ENCODE measurements around the gene RPTOR.

RPTOR gene

GRCh38 chr17:80831491-80831890 is 286.9 kb downstream of the RPTOR start:
- no peak for ATAC-seq
- TF ChIP-seq TOX (CRISPR knock-in tag; IDR thresholded peaks at IDR 0.05; ENCODE audit: borderline replicate concordance) (no peak), BACH2 (CRISPR knock-in tag; IDR thresholded peaks at IDR 0.05; ENCODE audit: borderline replicate concordance) (no peak), ZFP30 (CRISPR knock-in tag; IDR thresholded peaks at IDR 0.05) (no peak), ARNTL (CRISPR knock-in tag; IDR thresholded peaks at IDR 0.05; ENCODE audit: borderline replicate concordance, low read depth) (no peak), ZNF8 (CRISPR knock-in tag; IDR thresholded peaks at IDR 0.05) (no peak), RARB (CRISPR knock-in tag; IDR thresholded peaks at IDR 0.05) (no peak)

DNA sequence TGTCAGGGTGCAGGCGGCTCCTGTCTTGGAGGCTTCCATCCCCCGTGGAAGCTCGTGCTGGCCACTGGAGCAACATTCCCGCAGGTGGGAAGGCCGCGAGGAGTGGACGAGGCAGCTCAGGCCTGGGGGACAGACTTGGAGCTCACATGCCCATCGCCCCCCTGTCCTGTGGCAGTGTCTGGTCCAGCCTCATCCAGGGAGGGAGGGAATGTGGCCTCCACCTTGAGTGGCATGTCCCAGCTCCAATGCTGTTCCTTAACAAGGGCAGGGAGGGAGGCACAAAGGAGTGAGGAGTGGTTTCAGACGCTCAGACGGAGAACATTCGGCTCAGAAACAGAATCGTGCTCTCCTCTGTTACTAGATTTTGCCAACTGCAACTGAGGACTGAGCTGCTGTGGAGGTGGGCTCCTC is 287.6 kb downstream of the RPTOR start:
- TF ChIP-seq TSHZ2 (CRISPR knock-in tag; IDR thresholded peaks at IDR 0.05), result no peak
- TF ChIP-seq BACH2 (CRISPR knock-in tag; IDR thresholded peaks at IDR 0.05; ENCODE audit: borderline replicate concordance), result 0 out of 2 replicates have a peak, but pooled peaks have one; percentile 25
- ATAC-seq, result peak; percentile 74

GRCh38 chr17:80832888-80833583 is 288.4 kb downstream of the RPTOR start:
- ATAC-seq, result peak; percentile 97
- 0 out of 2 replicates have a peak, but pooled peaks have one; percentile 6 for TF ChIP-seq ISL1 (CRISPR knock-in tag; IDR thresholded peaks at IDR 0.05)
- TF ChIP-seq TCF4 (CRISPR knock-in tag; IDR thresholded peaks at IDR 0.05; ENCODE audit: borderline replicate concordance), result 0 out of 2 replicates have a peak, but pooled peaks have one; percentile 44
- no peak for TF ChIP-seq ESRRG (CRISPR knock-in tag; IDR thresholded peaks at IDR 0.05)
- TF ChIP-seq, protein P1, sequence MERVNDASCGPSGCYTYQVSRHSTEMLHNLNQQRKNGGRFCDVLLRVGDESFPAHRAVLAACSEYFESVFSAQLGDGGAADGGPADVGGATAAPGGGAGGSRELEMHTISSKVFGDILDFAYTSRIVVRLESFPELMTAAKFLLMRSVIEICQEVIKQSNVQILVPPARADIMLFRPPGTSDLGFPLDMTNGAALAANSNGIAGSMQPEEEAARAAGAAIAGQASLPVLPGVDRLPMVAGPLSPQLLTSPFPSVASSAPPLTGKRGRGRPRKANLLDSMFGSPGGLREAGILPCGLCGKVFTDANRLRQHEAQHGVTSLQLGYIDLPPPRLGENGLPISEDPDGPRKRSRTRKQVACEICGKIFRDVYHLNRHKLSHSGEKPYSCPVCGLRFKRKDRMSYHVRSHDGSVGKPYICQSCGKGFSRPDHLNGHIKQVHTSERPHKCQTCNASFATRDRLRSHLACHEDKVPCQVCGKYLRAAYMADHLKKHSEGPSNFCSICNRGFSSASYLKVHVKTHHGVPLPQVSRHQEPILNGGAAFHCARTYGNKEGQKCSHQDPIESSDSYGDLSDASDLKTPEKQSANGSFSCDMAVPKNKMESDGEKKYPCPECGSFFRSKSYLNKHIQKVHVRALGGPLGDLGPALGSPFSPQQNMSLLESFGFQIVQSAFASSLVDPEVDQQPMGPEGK (CRISPR knock-in tag; IDR thresholded peaks at IDR 0.05; ENCODE audit: borderline replicate concordance), result peak; percentile 72; the same call in 1 of the 2 replicates
- peak; percentile 80; the same call in 1 of the 2 replicates for TF ChIP-seq BACH2 (CRISPR knock-in tag; IDR thresholded peaks at IDR 0.05; ENCODE audit: borderline replicate concordance)

DNA sequence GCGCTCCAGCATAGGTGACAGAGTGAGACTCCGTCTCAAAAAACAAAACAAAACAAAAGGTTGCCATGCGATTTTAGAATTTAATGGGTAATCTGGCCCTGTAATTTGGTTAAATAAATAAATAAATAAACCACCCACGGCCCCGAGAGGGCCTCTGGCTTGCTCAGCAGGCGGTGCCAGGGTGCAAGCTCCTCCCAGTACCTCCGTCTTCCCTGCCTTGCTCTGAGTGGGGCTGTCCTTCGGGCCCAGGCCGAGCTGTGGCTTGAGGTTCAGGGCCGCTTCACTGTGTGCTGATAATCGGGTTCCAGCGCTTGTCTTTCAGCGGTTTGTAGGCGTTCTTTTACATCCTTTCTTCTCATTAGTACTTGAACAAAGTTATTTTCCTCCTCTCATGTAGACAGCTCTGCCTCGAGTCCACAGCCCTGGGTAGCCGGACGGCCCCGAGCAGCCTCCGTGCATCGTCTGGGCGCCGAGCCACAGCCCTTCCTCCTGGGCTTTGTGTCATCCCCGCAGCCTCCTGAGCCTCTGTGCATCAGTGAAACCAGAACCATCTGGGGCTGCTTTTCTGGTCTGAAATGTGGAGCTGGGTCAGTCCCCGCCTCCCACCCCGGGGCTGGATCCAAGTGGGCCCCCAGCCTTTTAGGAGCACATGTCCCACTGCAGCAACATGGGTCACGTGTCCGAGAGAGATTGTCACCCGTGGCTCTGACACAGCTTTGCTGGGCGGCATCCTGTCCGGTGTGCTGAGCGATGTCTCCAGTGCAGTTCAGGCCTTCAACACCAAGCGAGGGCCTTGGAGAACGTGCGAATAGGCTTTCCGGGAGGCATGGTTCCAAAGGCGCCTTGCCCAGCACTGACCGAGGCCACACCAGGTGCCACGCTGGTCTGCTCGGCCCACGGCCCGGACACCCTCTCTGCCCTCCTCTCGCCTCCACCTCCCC is 289.6 kb downstream of the RPTOR start:
- ATAC-seq, result peak; percentile 10
- TF ChIP-seq, protein P1 (CRISPR knock-in tag; IDR thresholded peaks at IDR 0.05; ENCODE audit: borderline replicate concordance), result no peak
- TF ChIP-seq ARNTL (CRISPR knock-in tag; IDR thresholded peaks at IDR 0.05; ENCODE audit: borderline replicate concordance, low read depth) (no peak), TSHZ2 (CRISPR knock-in tag; IDR thresholded peaks at IDR 0.05) (no peak)

DNA sequence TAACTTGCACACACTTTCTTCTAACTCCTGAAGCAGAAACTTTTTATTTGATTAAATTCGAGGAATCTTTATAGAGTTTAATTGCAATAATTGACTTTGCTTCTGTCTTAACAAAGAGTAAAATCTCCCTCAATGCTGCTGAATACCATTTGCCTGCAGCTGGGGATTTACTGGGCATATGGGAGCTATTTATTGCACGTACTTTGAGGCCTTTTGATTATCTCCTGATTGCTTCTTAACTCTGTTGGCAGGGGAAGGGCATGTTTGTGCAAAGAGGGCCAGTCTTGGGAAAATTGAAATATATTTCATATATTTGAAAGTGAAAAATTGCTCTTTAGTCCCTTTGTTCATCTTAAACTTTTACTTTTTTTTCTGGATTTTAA is 290.2 kb downstream of the RPTOR start:
- no peak for ATAC-seq
- TF ChIP-seq ZFP3 (CRISPR knock-in tag; IDR thresholded peaks at IDR 0.05) (no peak), ISL1 (CRISPR knock-in tag; IDR thresholded peaks at IDR 0.05) (no peak), ZNF70 (CRISPR knock-in tag; IDR thresholded peaks at IDR 0.05) (no peak), ESRRG (CRISPR knock-in tag; IDR thresholded peaks at IDR 0.05) (no peak), OSR1 (CRISPR knock-in tag; IDR thresholded peaks at IDR 0.05) (no peak), ZNF8 (CRISPR knock-in tag; IDR thresholded peaks at IDR 0.05) (no peak), CSDC2 (CRISPR knock-in tag; IDR thresholded peaks at IDR 0.05) (no peak), CSRNP3 (CRISPR knock-in tag; IDR thresholded peaks at IDR 0.05) (no peak), RARB (CRISPR knock-in tag; IDR thresholded peaks at IDR 0.05) (no peak), TOX (CRISPR knock-in tag; IDR thresholded peaks at IDR 0.05; ENCODE audit: borderline replicate concordance) (no peak), ARNTL (CRISPR knock-in tag; IDR thresholded peaks at IDR 0.05; ENCODE audit: borderline replicate concordance, low read depth) (no peak), ZFP30 (CRISPR knock-in tag; IDR thresholded peaks at IDR 0.05) (no peak), PPARA (CRISPR knock-in tag; IDR thresholded peaks at IDR 0.05; ENCODE audit: borderline replicate concordance) (no peak), CREB5 (CRISPR knock-in tag; IDR thresholded peaks at IDR 0.05; ENCODE audit: low read depth) (no peak)

All from SK-N-SH treated with all-trans-retinoic acid at 6 μM for 48 hours (cell line).